ENCODE measurements around the gene SPRR1A.
"Not testable (repeated sequence)": the region's sequence is repeated elsewhere in the genome, so short reads cannot be mapped to it uniquely, and the experiment has no call there.

The SPRR1A gene

GRCh38 chr1:152998476-152998875 lies 14.6 kb downstream of the SPRR1A start:
- no peak overlapping the region for H3K4me3 ChIP-seq (ENCODE audit: low read depth, low read length)
- no peak overlapping the region for H3K9ac ChIP-seq
- no peak overlapping the region for H3K4me2 ChIP-seq (ENCODE audit: low read length)
- no peak overlapping the region for H2AFZ ChIP-seq
- H3K4me1 ChIP-seq, result no peaks in the 10 kb centered on the region
- no peaks in the 10 kb centered on the region for H3K9me3 ChIP-seq (ENCODE audit: control insufficient read depth, low read length)
- no peak for TF ChIP-seq CTCF (IDR thresholded peaks at IDR 0.05)
- no peaks in the 10 kb centered on the region for H3K79me2 ChIP-seq
- H3K27me3 ChIP-seq (ENCODE audit: control insufficient read depth, insufficient read depth, low read length), result no peaks in the 10 kb centered on the region
- H3K36me3 ChIP-seq (ENCODE audit: control insufficient read depth, insufficient read depth, low read length), result no peaks in the 10 kb centered on the region
- no peak overlapping the region for H3K27ac ChIP-seq

- H3K36me3 ChIP-seq (ENCODE audit: control insufficient read depth, insufficient read depth, low read length), result no peaks in the 10 kb centered on the region
- H3K9me3 ChIP-seq (ENCODE audit: control insufficient read depth, low read length), result no peaks in the 10 kb centered on the region
- H3K4me3 ChIP-seq (ENCODE audit: low read depth, low read length), result no peak overlapping the region
- H3K27ac ChIP-seq, result no peak overlapping the region
- H3K79me2 ChIP-seq, result no peaks in the 10 kb centered on the region
- TF ChIP-seq CTCF (IDR thresholded peaks at IDR 0.05), result no peak
- no peak overlapping the region for H3K9ac ChIP-seq
- no peaks in the 10 kb centered on the region for H3K27me3 ChIP-seq (ENCODE audit: control insufficient read depth, insufficient read depth, low read length)
- no peak overlapping the region for H3K4me2 ChIP-seq (ENCODE audit: low read length)
- H3K4me1 ChIP-seq, result no peaks in the 10 kb centered on the region
- H2AFZ ChIP-seq, result no peak overlapping the region
These were observed 15.9 kb downstream of the SPRR1A start for GRCh38 chr1:152999818-153000217.

GRCh38 chr1:153000294-153000693 lies 16.4 kb downstream of the SPRR1A start:
- TF ChIP-seq CTCF (IDR thresholded peaks at IDR 0.05), result no peak
- no peak overlapping the region for H3K9ac ChIP-seq
- no peaks in the 10 kb centered on the region for H3K27me3 ChIP-seq (ENCODE audit: control insufficient read depth, insufficient read depth, low read length)
- no peak overlapping the region for H3K4me2 ChIP-seq (ENCODE audit: low read length)
- H3K9me3 ChIP-seq (ENCODE audit: control insufficient read depth, low read length), result no peaks in the 10 kb centered on the region
- no peak overlapping the region for H3K4me3 ChIP-seq (ENCODE audit: low read depth, low read length)
- H3K4me1 ChIP-seq, result no peaks in the 10 kb centered on the region
- no peaks in the 10 kb centered on the region for H3K79me2 ChIP-seq
- H2AFZ ChIP-seq, result no peak overlapping the region
- H3K27ac ChIP-seq, result no peak overlapping the region
- no peaks in the 10 kb centered on the region for H3K36me3 ChIP-seq (ENCODE audit: control insufficient read depth, insufficient read depth, low read length)

- H3K4me2 ChIP-seq (ENCODE audit: low read length), result no peak within 1 kb of the TSS
- no peaks in the 10 kb centered on the region for H3K27me3 ChIP-seq (ENCODE audit: control insufficient read depth, insufficient read depth, low read length)
- no peak within 1 kb of the TSS for H3K9ac ChIP-seq
- no peaks in the 10 kb centered on the region for H3K79me2 ChIP-seq
- no peak within 1 kb of the TSS for H2AFZ ChIP-seq
- H3K9me3 ChIP-seq (ENCODE audit: control insufficient read depth, low read length), result no peaks in the 10 kb centered on the region
- no peaks in the 10 kb centered on the region for H3K36me3 ChIP-seq (ENCODE audit: control insufficient read depth, insufficient read depth, low read length)
- TF ChIP-seq CTCF (IDR thresholded peaks at IDR 0.05), result no peak
- no peaks in the 10 kb centered on the region for H3K4me1 ChIP-seq
- H3K27ac ChIP-seq, result no peak within 1 kb of the TSS
- H3K4me3 ChIP-seq (ENCODE audit: low read depth, low read length), result no peak within 1 kb of the TSS
These were observed 17.5 kb downstream of the SPRR1A start, which contains the start of gene SPRR3 for GRCh38 chr1:153001382-153001781. Gene SPRR3, plus strand, starts transcription at chr1:153001749. Its CDS starts 1,272 bp downstream, at chr1:153003021.

- H3K27me3 ChIP-seq (ENCODE audit: control insufficient read depth, insufficient read depth, low read length); H3K9me3 ChIP-seq (ENCODE audit: control insufficient read depth, low read length); H3K9ac ChIP-seq; H3K36me3 ChIP-seq (ENCODE audit: control insufficient read depth, insufficient read depth, low read length); H2AFZ ChIP-seq; H3K27ac ChIP-seq; H3K4me2 ChIP-seq (ENCODE audit: low read length); H3K4me3 ChIP-seq (ENCODE audit: low read depth, low read length); H3K4me1 ChIP-seq; H3K79me2 ChIP-seq: not testable (repeated sequence)
These were observed 27.4 kb downstream of the SPRR1A start for GRCh38 chr1:153011235-153011758.

- not testable (repeated sequence) for H3K9ac ChIP-seq; H3K4me1 ChIP-seq; H3K36me3 ChIP-seq (ENCODE audit: control insufficient read depth, insufficient read depth, low read length); H3K27ac ChIP-seq; H3K79me2 ChIP-seq; H3K4me2 ChIP-seq (ENCODE audit: low read length); H2AFZ ChIP-seq; H3K4me3 ChIP-seq (ENCODE audit: low read depth, low read length); H3K9me3 ChIP-seq (ENCODE audit: control insufficient read depth, low read length); H3K27me3 ChIP-seq (ENCODE audit: control insufficient read depth, insufficient read depth, low read length)
These were observed 37.9 kb downstream of the SPRR1A start for GRCh38 chr1:153021829-153022228.

- H2AFZ ChIP-seq; H3K79me2 ChIP-seq; H3K27me3 ChIP-seq (ENCODE audit: control insufficient read depth, insufficient read depth, low read length); H3K4me2 ChIP-seq (ENCODE audit: low read length); H3K4me1 ChIP-seq; H3K4me3 ChIP-seq (ENCODE audit: low read depth, low read length); H3K9ac ChIP-seq; H3K27ac ChIP-seq; H3K9me3 ChIP-seq (ENCODE audit: control insufficient read depth, low read length); H3K36me3 ChIP-seq (ENCODE audit: control insufficient read depth, insufficient read depth, low read length): not testable (repeated sequence)
These were observed 38.5 kb downstream of the SPRR1A start for GRCh38 chr1:153022340-153022739.
